IMR-90 (cell line): ENCODE measurements around the gene MAP6. TPM values are rescaled to one million over a fixed set of nuclear protein-coding genes. Genes with fewer than 3 reads are reported as not detected.

Experiments
- ATAC-seq: fragments of 200-7000 bp; cut with Tn5 transposase; 2 replicates; pipeline ENCODE4 v1.9.1; 2020; ENCODE audit warnings: low read depth, mild to moderate bottlenecking, moderate library complexity
- BruUV-seq: library from RNA; stranded (reverse); fragments of 400-500 nt; replicated peaks from 2 replicates; lab custom pipeline; 2021; lab: Mats Ljungman, UMichigan
- CTCF ChIA-PET: fragments of 300-600 bp; formaldehyde crosslinking; extraction: SDS; loops from one replicate; lab custom pipeline; 2021; ENCODE audit warnings: antibody characterized with exemption; lab: Yijun Ruan, JAX
- POLR2A ChIA-PET: fragments of 300-600 bp; sonication (Branson Sonifier 250); formaldehyde crosslinking; loops from one replicate; lab custom pipeline; 2022; ENCODE audit warnings: antibody characterized with exemption; ENCODE audit not compliant: unreplicated experiment; lab: Charles Lee
- DNase-seq: peaks from one replicate; pipeline ENCODE4 v3.0.0; 2013
- H2AFZ ChIP-seq: replicated peaks from 2 replicates; pipeline ENCODE3; 2013; ENCODE audit warnings: low read length, mild to moderate bottlenecking; ENCODE audit not compliant: poor library complexity
- H2AK5ac ChIP-seq: 2 replicates; pipeline ENCODE4 v1.6.1; 2013; ENCODE audit warnings: low read depth, low read length, inconsistent platforms
- H2AK9ac ChIP-seq: replicated peaks from 2 replicates; pipeline ENCODE3; 2013; ENCODE audit warnings: mild to moderate bottlenecking, low read depth, low read length, moderate library complexity; ENCODE audit not compliant: poor library complexity
- H2BK120ac ChIP-seq: 2 replicates; pipeline ENCODE4 v1.6.1; 2013; ENCODE audit warnings: low read depth, low read length, inconsistent platforms
- H2BK15ac ChIP-seq: 3 replicates; pipeline ENCODE4 v1.6.1; 2013; ENCODE audit warnings: low read depth, low read length, inconsistent platforms
- H2BK20ac ChIP-seq: 2 replicates; pipeline ENCODE4 v1.6.1; 2013; ENCODE audit warnings: low read depth, mild to moderate bottlenecking, inconsistent platforms, low read length, moderate library complexity
- H2BK5ac ChIP-seq: 2 replicates; pipeline ENCODE4 v1.6.1; 2013; ENCODE audit warnings: mild to moderate bottlenecking, low read depth, low read length, inconsistent platforms; ENCODE audit not compliant: poor library complexity, severe bottlenecking
- H3K14ac ChIP-seq: replicated peaks from 2 replicates; pipeline ENCODE4 v1.6.1; 2013; ENCODE audit warnings: low read depth, low read length, inconsistent platforms
- H3K18ac ChIP-seq: 2 replicates; pipeline ENCODE4 v1.6.1; 2013; ENCODE audit warnings: low read depth, low read length, control low read depth
- H3K23ac ChIP-seq: 2 replicates; pipeline ENCODE4 v1.6.1; 2013; ENCODE audit warnings: low read depth, low read length, inconsistent platforms
- H3K27ac ChIP-seq: 2 replicates; pipeline ENCODE4 v1.5.1; 2013; ENCODE audit warnings: mild to moderate bottlenecking, control low read depth, low read length; ENCODE audit not compliant: insufficient read depth
- H3K27me3 ChIP-seq: 2 replicates; pipeline ENCODE4 v1.6.1; 2013; ENCODE audit warnings: low read length; ENCODE audit not compliant: control insufficient read depth, insufficient read depth
- H3K36me3 ChIP-seq: 2 replicates; pipeline ENCODE4 v1.6.1; 2013; ENCODE audit warnings: low read length, mixed read lengths; ENCODE audit not compliant: control insufficient read depth, insufficient read depth
- H3K4ac ChIP-seq: 2 replicates; pipeline ENCODE4 v1.6.1; 2013; ENCODE audit warnings: low read depth, low read length, inconsistent platforms
- H3K4me1 ChIP-seq: 2 replicates; pipeline ENCODE4 v1.6.1; 2013; ENCODE audit warnings: low read length, mixed read lengths; ENCODE audit not compliant: control insufficient read depth, insufficient read depth
- H3K4me2 ChIP-seq: 2 replicates; pipeline ENCODE4 v1.6.1; 2013; ENCODE audit warnings: low read depth, mild to moderate bottlenecking, control low read depth, low read length, moderate library complexity
- H3K4me3 ChIP-seq: 2 replicates; pipeline ENCODE4 v1.5.1; 2013; ENCODE audit warnings: low read depth, mild to moderate bottlenecking, control low read depth, low read length, moderate library complexity; ENCODE audit not compliant: insufficient read depth
- H3K56ac ChIP-seq: 2 replicates; pipeline ENCODE4 v1.6.1; 2013; ENCODE audit warnings: low read length, inconsistent platforms; ENCODE audit not compliant: insufficient read depth; ENCODE audit errors: extremely low read depth
- H3K79me1 ChIP-seq, 2 experiments: 2 replicates each; pipeline ENCODE4 v1.6.1; 2013; ENCODE audit warnings: low read length in 2 of 2, inconsistent platforms in 1 of 2, low read depth in 1 of 2
- H3K9ac ChIP-seq: 2 replicates; pipeline ENCODE4 v1.6.1; 2013; ENCODE audit warnings: low read depth, low read length, control low read depth
- H3K9me1 ChIP-seq: 2 replicates; pipeline ENCODE4 v1.6.1; 2013; ENCODE audit warnings: low read length, inconsistent platforms; ENCODE audit not compliant: insufficient read depth
- H3K9me3 ChIP-seq: 2 replicates; pipeline ENCODE4 v1.6.1; 2013; ENCODE audit warnings: low read length; ENCODE audit not compliant: control insufficient read depth, insufficient read depth
- H4K20me1 ChIP-seq: 2 replicates; pipeline ENCODE4 v1.6.1; 2013; ENCODE audit warnings: low read length, inconsistent platforms; ENCODE audit not compliant: insufficient read depth
- H4K5ac ChIP-seq: 2 replicates; pipeline ENCODE4 v1.6.1; 2013; ENCODE audit warnings: mild to moderate bottlenecking, low read depth, low read length, control low read depth
- H4K8ac ChIP-seq, 2 experiments: 2 replicates each; pipeline ENCODE4 v1.6.1; 2013; ENCODE audit warnings: low read depth in 2 of 2, low read length in 2 of 2, control low read depth in 1 of 2, inconsistent platforms in 1 of 2
- H4K91ac ChIP-seq: 2 replicates; pipeline ENCODE4 v1.6.1; 2013; ENCODE audit warnings: low read depth, low read length, inconsistent platforms; ENCODE audit not compliant: insufficient read depth
- BHLHE40 ChIP-seq: fragments of 150-350 bp; IDR thresholded peaks from 2 replicates; pipeline ENCODE4 v1.6.1; 2016; ENCODE audit warnings: mild to moderate bottlenecking, low read depth, low read length
- CEBPB ChIP-seq: IDR thresholded peaks from 2 replicates; pipeline ENCODE4 v1.6.1; 2012; ENCODE audit warnings: low read depth, low read length, improper control_type of control experiment
- CHD1 ChIP-seq: IDR thresholded peaks from 2 replicates; pipeline ENCODE4 v1.6.1; 2012; ENCODE audit warnings: low read depth, low read length, improper control_type of control experiment
- CTCF ChIP-seq: conservative IDR thresholded peaks from 2 replicates; pipeline ENCODE4 v1.5.1; 2012; ENCODE audit warnings: mild to moderate bottlenecking, low read depth, low read length, improper control_type of control experiment
- ELK1 ChIP-seq: fragments of 150-350 bp; IDR thresholded peaks from 2 replicates; pipeline ENCODE4 v1.6.1; 2016; ENCODE audit warnings: low read depth, mild to moderate bottlenecking, low read length, moderate library complexity, borderline replicate concordance
- MAFK ChIP-seq: IDR thresholded peaks from 2 replicates; pipeline ENCODE4 v1.6.1; 2012; ENCODE audit warnings: low read depth, low read length, improper control_type of control experiment
- MAZ ChIP-seq: IDR thresholded peaks from 2 replicates; pipeline ENCODE4 v1.6.1; 2012; ENCODE audit warnings: low read depth, mild to moderate bottlenecking, low read length, improper control_type of control experiment, moderate library complexity, borderline replicate concordance
- MXI1 ChIP-seq: IDR thresholded peaks from 2 replicates; pipeline ENCODE4 v1.6.1; 2012; ENCODE audit warnings: low read depth, mild to moderate bottlenecking, low read length, moderate library complexity, borderline replicate concordance
- NFE2L2 ChIP-seq: fragments of 150-350 bp; IDR thresholded peaks from 2 replicates; pipeline ENCODE4 v1.6.1; 2016; ENCODE audit warnings: low read depth, mild to moderate bottlenecking, low read length
- POLR2A ChIP-seq: IDR thresholded peaks from 2 replicates; pipeline ENCODE4 v1.6.1; 2012; ENCODE audit warnings: mild to moderate bottlenecking, low read depth, low read length
- RFX5 ChIP-seq: IDR thresholded peaks from 2 replicates; pipeline ENCODE4 v1.8.0; 2012; ENCODE audit warnings: low read depth, mild to moderate bottlenecking, low read length, moderate library complexity
- WGBS, 2 experiments: methylation state at CpG; one replicate each; pipeline versions ENCODE4 v1.1.5 to v1.1.7; 2013; ENCODE audit warnings: missing lambda C conversion rate in 2 of 2; ENCODE audit not compliant: insufficient read length in 1 of 2; ENCODE audit errors: extremely low coverage in 2 of 2; 5-methylcytosine and 5-hydroxymethylcytosine counted together
- dilution Hi-C: fragments of 300-500 bp; cut with HindIII; formaldehyde crosslinking; loops from one replicate; pipeline ENCODE4 v1.14.3; 2018; ENCODE audit warnings: low sequenced_read_pairs; ENCODE audit not compliant: unreplicated experiment
- in situ Hi-C: fragments of 300-500 bp; cut with MboI; formaldehyde crosslinking; loops from 3 replicates; pipeline ENCODE4 v1.14.3; 2019; ENCODE audit warnings: low sequenced_read_pairs, inconsistent platforms, mixed read lengths
- intact Hi-C: fragments of 100-400 bp; cut with micrococcal nuclease; formaldehyde crosslinking; loops from 2 replicates; pipeline ENCODE4 v1.10.0; 2022
- polyA plus RNA-seq, 3 experiments: library from polyadenylated mRNA; depleted of rRNA; stranded (reverse); fragments of >200 nt; gene quantifications; 2 replicates each; pipeline ENCODE4 v1.2.3, GENCODE V29; 2012; ENCODE audit warnings: low replicate concordance in 1 of 3
- total RNA-seq: library from RNA; depleted of rRNA; stranded (reverse); fragments of >200 nt; gene quantifications from 2 replicates; pipeline ENCODE4 v1.2.3, GENCODE V29; 2012

MAP6 gene
- total and polyA plus RNA-seq, 2 of the 4 experiments (the other 2 are of a cell fraction) = 3.0 to 3.4 TPM

GRCh38 chr11:75635066-75635862, 33.6 kb downstream of the MAP6 start:
- no TSS peak for BruUV-seq
- peak overlapping the region; percentile 65 to 76; a peak in 3 of 4 replicates for H4K8ac ChIP-seq
- no peaks in the 10 kb centered on the region for H4K20me1 ChIP-seq
- H4K5ac ChIP-seq = peak overlapping the region; percentile 22; the same call in 1 of the 2 replicates
- CTCF ChIA-PET = no interaction called here
- intact Hi-C loops (loop anchor here (2.0 kb wide), 1 partner anchor 32 kb away; no protein-coding TSS in a partner anchor), dilution Hi-C loops (no loop called here), in situ Hi-C loops (no loop called here)
- H2BK20ac ChIP-seq = peak overlapping the region; percentile 20; the same call in 1 of the 2 replicates
- ATAC-seq = peak; percentile 87
- peak overlapping the region; percentile 39; the same call in 1 of the 2 replicates for H3K27ac ChIP-seq
- peak overlapping the region; percentile 35 for H3K4me2 ChIP-seq
- peak overlapping the region; percentile 31 for H3K4ac ChIP-seq
- no peak overlapping the region for H2AK9ac ChIP-seq
- peak overlapping the region; percentile 14 for H2BK5ac ChIP-seq
- H3K14ac ChIP-seq = peak overlapping the region; percentile 66
- H3K36me3 ChIP-seq = no peaks in the 10 kb centered on the region
- H2AFZ ChIP-seq = peak overlapping the region; percentile 73
- H3K18ac ChIP-seq = peak overlapping the region; percentile 43; the same call in 1 of the 2 replicates
- H3K9me1 ChIP-seq = no peaks in the 10 kb centered on the region
- H2AK5ac ChIP-seq = no peak overlapping the region; the same call in 1 of the 2 replicates
- POLR2A ChIA-PET = no interaction called here
- no peak overlapping the region; the same call in 1 of the 2 replicates for H3K56ac ChIP-seq
- peak overlapping the region; percentile 60; the same call in 1 of the 3 replicates for H2BK15ac ChIP-seq
- peak overlapping the region; percentile 21; the same call in 1 of the 2 replicates for H3K23ac ChIP-seq
- no peak overlapping the region for H3K4me3 ChIP-seq
- 13% methylated on average over 3 of the region's 16 CpGs; no CpG with 5 or more reads in 1 of the 2 experiments for WGBS, 2 experiments
- no peaks in the 10 kb centered on the region for H3K79me1 ChIP-seq
- H4K91ac ChIP-seq = peak overlapping the region; percentile 19; the same call in 1 of the 2 replicates
- TF ChIP-seq CHD1 = no peak
- TF ChIP-seq CEBPB = no peak
- TF ChIP-seq NFE2L2 = no peak
- TF ChIP-seq ELK1 = no peak
- TF ChIP-seq MAFK = no peak
- no peak for TF ChIP-seq BHLHE40
- TF ChIP-seq RFX5 = no peak
- TF ChIP-seq CTCF = no peak
- TF ChIP-seq MXI1 = no peak
- no peak for TF ChIP-seq MAZ
- TF ChIP-seq POLR2A = no peak
- DNase-seq = peak; percentile 72
- no peaks in the 10 kb centered on the region for H3K27me3 ChIP-seq
- no peaks in the 10 kb centered on the region for H3K9me3 ChIP-seq
- peak overlapping the region; percentile 56; the same call in 1 of the 2 replicates for H2BK120ac ChIP-seq
- H3K4me1 ChIP-seq = peaks cover 8% of the 10 kb centered on the region
- no peak overlapping the region for H3K9ac ChIP-seq
